IMR-90 (cell line): ENCODE data around the gene PTPN13. TPM values are rescaled to one million over a fixed set of nuclear protein-coding genes. Genes with fewer than 3 reads are reported as not detected.
A peak's percentile ranks its signal among the peaks of the same experiment; 100 is the strongest.

Experiments used
- ATAC-seq: fragments of 200-7000 bp; cut with Tn5 transposase; 2 replicates; pipeline ENCODE4 v1.9.1; 2020; ENCODE audit warnings: low read depth, mild to moderate bottlenecking, moderate library complexity
- BruUV-seq: library from RNA; stranded (reverse); fragments of 400-500 nt; replicated peaks from 2 replicates; lab custom pipeline; 2021; lab: Mats Ljungman, UMichigan
- CTCF ChIA-PET: fragments of 300-600 bp; formaldehyde crosslinking; extraction: SDS; loops from one replicate; lab custom pipeline; 2021; ENCODE audit warnings: antibody characterized with exemption; lab: Yijun Ruan, JAX
- POLR2A ChIA-PET: fragments of 300-600 bp; sonication (Branson Sonifier 250); formaldehyde crosslinking; loops from one replicate; lab custom pipeline; 2022; ENCODE audit warnings: antibody characterized with exemption; ENCODE audit not compliant: unreplicated experiment; lab: Charles Lee
- DNase-seq: peaks from one replicate; pipeline ENCODE4 v3.0.0; 2013
- H2AFZ ChIP-seq: replicated peaks from 2 replicates; pipeline ENCODE3; 2013; ENCODE audit warnings: low read length, mild to moderate bottlenecking; ENCODE audit not compliant: poor library complexity
- H2AK5ac ChIP-seq: 2 replicates; pipeline ENCODE4 v1.6.1; 2013; ENCODE audit warnings: low read depth, low read length, inconsistent platforms
- H2AK9ac ChIP-seq: replicated peaks from 2 replicates; pipeline ENCODE3; 2013; ENCODE audit warnings: mild to moderate bottlenecking, low read depth, low read length, moderate library complexity; ENCODE audit not compliant: poor library complexity
- H2BK120ac ChIP-seq: 2 replicates; pipeline ENCODE4 v1.6.1; 2013; ENCODE audit warnings: low read depth, low read length, inconsistent platforms
- H2BK15ac ChIP-seq: 3 replicates; pipeline ENCODE4 v1.6.1; 2013; ENCODE audit warnings: low read depth, low read length, inconsistent platforms
- H2BK20ac ChIP-seq: 2 replicates; pipeline ENCODE4 v1.6.1; 2013; ENCODE audit warnings: low read depth, mild to moderate bottlenecking, inconsistent platforms, low read length, moderate library complexity
- H2BK5ac ChIP-seq: 2 replicates; pipeline ENCODE4 v1.6.1; 2013; ENCODE audit warnings: mild to moderate bottlenecking, low read depth, low read length, inconsistent platforms; ENCODE audit not compliant: poor library complexity, severe bottlenecking
- H3K14ac ChIP-seq: replicated peaks from 2 replicates; pipeline ENCODE4 v1.6.1; 2013; ENCODE audit warnings: low read depth, low read length, inconsistent platforms
- H3K18ac ChIP-seq: 2 replicates; pipeline ENCODE4 v1.6.1; 2013; ENCODE audit warnings: low read depth, low read length, control low read depth
- H3K23ac ChIP-seq: 2 replicates; pipeline ENCODE4 v1.6.1; 2013; ENCODE audit warnings: low read depth, low read length, inconsistent platforms
- H3K27ac ChIP-seq: 2 replicates; pipeline ENCODE4 v1.5.1; 2013; ENCODE audit warnings: mild to moderate bottlenecking, control low read depth, low read length; ENCODE audit not compliant: insufficient read depth
- H3K27me3 ChIP-seq: 2 replicates; pipeline ENCODE4 v1.6.1; 2013; ENCODE audit warnings: low read length; ENCODE audit not compliant: control insufficient read depth, insufficient read depth
- H3K36me3 ChIP-seq: 2 replicates; pipeline ENCODE4 v1.6.1; 2013; ENCODE audit warnings: low read length, mixed read lengths; ENCODE audit not compliant: control insufficient read depth, insufficient read depth
- H3K4ac ChIP-seq: 2 replicates; pipeline ENCODE4 v1.6.1; 2013; ENCODE audit warnings: low read depth, low read length, inconsistent platforms
- H3K4me1 ChIP-seq: 2 replicates; pipeline ENCODE4 v1.6.1; 2013; ENCODE audit warnings: low read length, mixed read lengths; ENCODE audit not compliant: control insufficient read depth, insufficient read depth
- H3K4me2 ChIP-seq: 2 replicates; pipeline ENCODE4 v1.6.1; 2013; ENCODE audit warnings: low read depth, mild to moderate bottlenecking, control low read depth, low read length, moderate library complexity
- H3K4me3 ChIP-seq: 2 replicates; pipeline ENCODE4 v1.5.1; 2013; ENCODE audit warnings: low read depth, mild to moderate bottlenecking, control low read depth, low read length, moderate library complexity; ENCODE audit not compliant: insufficient read depth
- H3K56ac ChIP-seq: 2 replicates; pipeline ENCODE4 v1.6.1; 2013; ENCODE audit warnings: low read length, inconsistent platforms; ENCODE audit not compliant: insufficient read depth; ENCODE audit errors: extremely low read depth
- H3K79me1 ChIP-seq, 2 experiments: 2 replicates each; pipeline ENCODE4 v1.6.1; 2013; ENCODE audit warnings: low read length in 2 of 2, inconsistent platforms in 1 of 2, low read depth in 1 of 2
- H3K9ac ChIP-seq: 2 replicates; pipeline ENCODE4 v1.6.1; 2013; ENCODE audit warnings: low read depth, low read length, control low read depth
- H3K9me1 ChIP-seq: 2 replicates; pipeline ENCODE4 v1.6.1; 2013; ENCODE audit warnings: low read length, inconsistent platforms; ENCODE audit not compliant: insufficient read depth
- H3K9me3 ChIP-seq: 2 replicates; pipeline ENCODE4 v1.6.1; 2013; ENCODE audit warnings: low read length; ENCODE audit not compliant: control insufficient read depth, insufficient read depth
- H4K20me1 ChIP-seq: 2 replicates; pipeline ENCODE4 v1.6.1; 2013; ENCODE audit warnings: low read length, inconsistent platforms; ENCODE audit not compliant: insufficient read depth
- H4K5ac ChIP-seq: 2 replicates; pipeline ENCODE4 v1.6.1; 2013; ENCODE audit warnings: mild to moderate bottlenecking, low read depth, low read length, control low read depth
- H4K8ac ChIP-seq, 2 experiments: 2 replicates each; pipeline ENCODE4 v1.6.1; 2013; ENCODE audit warnings: low read depth in 2 of 2, low read length in 2 of 2, control low read depth in 1 of 2, inconsistent platforms in 1 of 2
- H4K91ac ChIP-seq: 2 replicates; pipeline ENCODE4 v1.6.1; 2013; ENCODE audit warnings: low read depth, low read length, inconsistent platforms; ENCODE audit not compliant: insufficient read depth
- BHLHE40 ChIP-seq: fragments of 150-350 bp; IDR thresholded peaks from 2 replicates; pipeline ENCODE4 v1.6.1; 2016; ENCODE audit warnings: mild to moderate bottlenecking, low read depth, low read length
- CTCF ChIP-seq: conservative IDR thresholded peaks from 2 replicates; pipeline ENCODE4 v1.5.1; 2012; ENCODE audit warnings: mild to moderate bottlenecking, low read depth, low read length, improper control_type of control experiment
- ELK1 ChIP-seq: fragments of 150-350 bp; IDR thresholded peaks from 2 replicates; pipeline ENCODE4 v1.6.1; 2016; ENCODE audit warnings: low read depth, mild to moderate bottlenecking, low read length, moderate library complexity, borderline replicate concordance
- FOS ChIP-seq: fragments of 150-350 bp; IDR thresholded peaks from 2 replicates; pipeline ENCODE4 v1.6.1; 2016; ENCODE audit warnings: low read depth, low read length
- MAFK ChIP-seq: IDR thresholded peaks from 2 replicates; pipeline ENCODE4 v1.6.1; 2012; ENCODE audit warnings: low read depth, low read length, improper control_type of control experiment
- MAZ ChIP-seq: IDR thresholded peaks from 2 replicates; pipeline ENCODE4 v1.6.1; 2012; ENCODE audit warnings: low read depth, mild to moderate bottlenecking, low read length, improper control_type of control experiment, moderate library complexity, borderline replicate concordance
- NFE2L2 ChIP-seq: fragments of 150-350 bp; IDR thresholded peaks from 2 replicates; pipeline ENCODE4 v1.6.1; 2016; ENCODE audit warnings: low read depth, mild to moderate bottlenecking, low read length
- POLR2A ChIP-seq: IDR thresholded peaks from 2 replicates; pipeline ENCODE4 v1.6.1; 2012; ENCODE audit warnings: mild to moderate bottlenecking, low read depth, low read length
- RAD21 ChIP-seq: IDR thresholded peaks from 2 replicates; pipeline ENCODE4 v1.6.1; 2012; ENCODE audit warnings: low read length, improper control_type of control experiment
- SMC3 ChIP-seq: fragments of 150-350 bp; IDR thresholded peaks from 2 replicates; pipeline ENCODE4 v1.6.1; 2016; ENCODE audit warnings: low read depth, mild to moderate bottlenecking, antibody characterized with exemption, low read length, moderate library complexity
- USF2 ChIP-seq: fragments of 150-350 bp; IDR thresholded peaks from 2 replicates; pipeline ENCODE4 v1.6.1; 2017; ENCODE audit warnings: mild to moderate bottlenecking, antibody characterized with exemption, low read length, low read depth
- WGBS, 2 experiments: methylation state at CpG; one replicate each; pipeline versions ENCODE4 v1.1.5 to v1.1.7; 2013; ENCODE audit warnings: missing lambda C conversion rate in 2 of 2; ENCODE audit not compliant: insufficient read length in 1 of 2; ENCODE audit errors: extremely low coverage in 2 of 2; 5-methylcytosine and 5-hydroxymethylcytosine counted together
- dilution Hi-C: fragments of 300-500 bp; cut with HindIII; formaldehyde crosslinking; loops from one replicate; pipeline ENCODE4 v1.14.3; 2018; ENCODE audit warnings: low sequenced_read_pairs; ENCODE audit not compliant: unreplicated experiment
- in situ Hi-C: fragments of 300-500 bp; cut with MboI; formaldehyde crosslinking; loops from 3 replicates; pipeline ENCODE4 v1.14.3; 2019; ENCODE audit warnings: low sequenced_read_pairs, inconsistent platforms, mixed read lengths
- intact Hi-C: fragments of 100-400 bp; cut with micrococcal nuclease; formaldehyde crosslinking; loops from 2 replicates; pipeline ENCODE4 v1.10.0; 2022
- polyA plus RNA-seq, 3 experiments: library from polyadenylated mRNA; depleted of rRNA; stranded (reverse); fragments of >200 nt; gene quantifications; 2 replicates each; pipeline ENCODE4 v1.2.3, GENCODE V29; 2012; ENCODE audit warnings: low replicate concordance in 1 of 3
- total RNA-seq: library from RNA; depleted of rRNA; stranded (reverse); fragments of >200 nt; gene quantifications from 2 replicates; pipeline ENCODE4 v1.2.3, GENCODE V29; 2012

The PTPN13 gene
- total and polyA plus RNA-seq, 2 of the 4 experiments (the other 2 are of a cell fraction) = 7.7 to 29.0 TPM

GRCh38 chr4:86857341-86858052 lies 263.4 kb downstream of the PTPN13 start:
- Histone ChIP-seq H3K56ac (no peak overlapping the region), H3K14ac (peak overlapping the region; percentile 66; the same call in 1 of the 2 replicates), H3K79me1 (no peaks in the 10 kb centered on the region), H2AK5ac (peak overlapping the region; percentile 51; the same call in 1 of the 2 replicates), H3K9me3 (no peaks in the 10 kb centered on the region), H3K18ac (no peak overlapping the region; the same call in 1 of the 2 replicates), H3K4me2 (no peak overlapping the region; the same call in 1 of the 2 replicates), H2AFZ (peak overlapping the region; percentile 68), H3K9me1 (peaks cover 4% of the 10 kb centered on the region; the same call in 1 of the 2 replicates), H4K91ac (no peak overlapping the region), H3K9ac (no peak overlapping the region), H3K36me3 (no peaks in the 10 kb centered on the region), H2BK15ac (no peak overlapping the region; the same call in 2 of the 3 replicates), H3K27ac (no peak overlapping the region), H2BK5ac (peak overlapping the region; percentile 56), H3K4me1 (peaks cover 5% of the 10 kb centered on the region), H2AK9ac (no peak overlapping the region), H2BK20ac (peak overlapping the region; percentile 82; the same call in 1 of the 2 replicates), H3K27me3 (no peaks in the 10 kb centered on the region), H3K23ac (peak overlapping the region; percentile 81; the same call in 1 of the 2 replicates), H3K4me3 (no peak overlapping the region), H4K8ac (peak overlapping the region in 1 of 2 experiments; percentile 69; a peak in 1 of 4 replicates), H4K5ac (no peak overlapping the region), H2BK120ac (peak overlapping the region; percentile 68; the same call in 1 of the 2 replicates), H3K4ac (no peak overlapping the region; the same call in 1 of the 2 replicates), H4K20me1 (no peaks in the 10 kb centered on the region)
- ATAC-seq = no peak
- CTCF ChIA-PET = interaction anchor here (0.7 kb wide), 1 partner anchor 292 kb away, joined by 5 read pairs; no protein-coding TSS in a partner anchor
- in situ Hi-C loops = no loop called here
- no peak for DNase-seq
- TF ChIP-seq USF2 = no peak
- TF ChIP-seq RAD21 = no peak
- TF ChIP-seq MAZ = no peak
- TF ChIP-seq NFE2L2 = no peak
- TF ChIP-seq MAFK = no peak
- no peak for TF ChIP-seq ELK1
- TF ChIP-seq FOS = no peak
- no peak for TF ChIP-seq POLR2A
- TF ChIP-seq BHLHE40 = no peak
- TF ChIP-seq CTCF = no peak
- no peak for TF ChIP-seq SMC3
- 89% methylated on average over 3 of the region's 8 CpGs; no CpG with 5 or more reads in 1 of the 2 experiments for WGBS, 2 experiments
- dilution Hi-C loops = no loop called here
- POLR2A ChIA-PET = no interaction called here
- intact Hi-C loops = no loop called here
- BruUV-seq = no TSS peak
